Muscle of leg (tissue), 11 donors: ENCODE data around the gene ADK. TPM values are rescaled to one million over a fixed set of nuclear protein-coding genes. Genes with fewer than 3 reads are reported as not detected.
"Not testable (repeated sequence)": the region's sequence is repeated elsewhere in the genome, so short reads cannot be mapped to it uniquely, and the experiment has no call there.

Source experiments
- DNase-seq: peaks from one replicate; pipeline ENCODE4 v3.0.0; 2013
- H3K27ac ChIP-seq: one replicate; pipeline ENCODE4 v1.5.1; 2013; ENCODE audit warnings: mild to moderate bottlenecking, low read length, control low read depth
- H3K27me3 ChIP-seq: one replicate; pipeline ENCODE4 v1.6.1; 2013; ENCODE audit warnings: low read length; ENCODE audit not compliant: control insufficient read depth, insufficient read depth
- H3K36me3 ChIP-seq: one replicate; pipeline ENCODE4 v1.6.1; 2013; ENCODE audit warnings: low read length; ENCODE audit not compliant: control insufficient read depth, insufficient read depth
- H3K4me1 ChIP-seq: one replicate; pipeline ENCODE4 v1.6.1; 2013; ENCODE audit warnings: low read length; ENCODE audit not compliant: control insufficient read depth, insufficient read depth
- H3K4me3 ChIP-seq: one replicate; pipeline ENCODE4 v1.5.1; 2013; ENCODE audit warnings: low read length, control low read depth
- H3K9me3 ChIP-seq: replicated peaks from 2 replicates; pipeline ENCODE4 v1.6.1; 2013; ENCODE audit warnings: low read depth, low read length; ENCODE audit not compliant: control insufficient read depth
- WGBS: methylation state at CpG from one replicate; pipeline ENCODE4 v1.1.5; 2013; ENCODE audit warnings: missing lambda C conversion rate; ENCODE audit not compliant: insufficient coverage; 5-methylcytosine and 5-hydroxymethylcytosine counted together
- polyA plus RNA-seq, 8 donors: library from polyadenylated mRNA; unstranded; fragments of 120-200 nt; gene quantifications; one replicate each; pipeline versions ENCODE4 v1.2.1 to v1.2.3, GENCODE V29; 2013; ENCODE audit warnings: inconsistent platforms in 1 of 8, low replicate concordance in 1 of 8; ENCODE audit not compliant: insufficient read length in 8 of 8, insufficient read depth in 1 of 8
- total RNA-seq: library from RNA; stranded (reverse); fragments of 120-200 nt; gene quantifications from one replicate; pipeline ENCODE4 v1.2.4, GENCODE V29; 2013

The ADK gene
- total and polyA plus RNA-seq, 9 donors = 28.8 to 37.2 (median 34.4) TPM

DNA sequence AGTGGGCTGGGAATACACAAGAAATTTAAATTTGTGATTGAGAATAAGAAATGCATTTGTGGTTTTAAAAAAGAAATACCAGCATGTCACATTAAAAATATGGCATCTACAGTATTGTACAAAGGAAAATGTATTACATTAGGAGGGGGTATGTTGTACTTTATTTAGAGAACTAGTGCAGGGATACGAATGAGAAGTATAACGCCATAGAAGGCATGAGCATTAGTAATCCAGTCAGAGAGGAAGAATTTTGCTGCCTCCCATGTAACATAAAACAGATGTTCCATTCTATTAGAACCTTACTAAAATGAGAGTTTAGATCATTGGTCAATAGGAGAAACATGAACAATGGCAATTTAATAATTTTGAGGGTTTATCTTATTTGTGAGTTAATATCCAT is 182.2 kb downstream of the ADK start:
- no peak for DNase-seq
- WGBS = no CpG with 5 or more reads among the region's 2 CpGs

GRCh38 chr10:74334221-74334620 is 183.2 kb downstream of the ADK start:
- H3K9me3 ChIP-seq = no peaks in the 10 kb centered on the region
- peaks cover 2% of the 10 kb centered on the region for H3K36me3 ChIP-seq
- H3K27ac ChIP-seq = no peak overlapping the region
- no peak for DNase-seq
- H3K4me3 ChIP-seq = no peak overlapping the region
- H3K4me1 ChIP-seq = no peaks in the 10 kb centered on the region
- no peaks in the 10 kb centered on the region for H3K27me3 ChIP-seq

More for the DNA sequence above, 182.2 kb downstream of the ADK start:
- Histone ChIP-seq H3K9me3 (no peaks in the 10 kb centered on the region), H3K36me3 (peaks cover 2% of the 10 kb centered on the region), H3K27me3 (no peaks in the 10 kb centered on the region), H3K27ac (no peak overlapping the region), H3K4me3 (no peak overlapping the region), H3K4me1 (no peaks in the 10 kb centered on the region)

DNA sequence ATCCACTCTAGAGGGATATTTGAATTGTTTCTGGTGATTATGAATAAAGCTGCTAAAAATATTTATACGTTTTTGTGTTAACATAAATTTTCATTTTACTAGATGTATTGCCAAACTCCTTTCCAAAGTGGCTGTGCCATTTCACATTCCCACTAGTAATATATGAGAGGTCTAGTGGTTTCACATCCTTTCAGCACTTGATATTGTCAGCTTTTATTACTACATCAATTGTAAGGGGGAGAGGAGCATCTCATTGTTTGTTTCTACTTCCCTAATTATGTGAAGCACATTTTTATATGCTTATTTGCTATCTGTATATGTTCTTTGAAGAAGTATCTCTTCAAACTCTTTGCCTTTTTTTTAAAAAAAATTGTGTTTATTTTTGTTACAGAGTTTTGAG is 184.5 kb downstream of the ADK start:
- WGBS = no CpG with 5 or more reads among the region's 1 CpG
- Histone ChIP-seq H3K4me3 (no peak overlapping the region), H3K4me1 (no peaks in the 10 kb centered on the region), H3K27ac (no peak overlapping the region), H3K27me3 (no peaks in the 10 kb centered on the region), H3K9me3 (no peaks in the 10 kb centered on the region), H3K36me3 (peaks cover 1% of the 10 kb centered on the region)
- no peak for DNase-seq

- WGBS = 92% methylated on average over 6 of the region's 8 CpGs
- Histone ChIP-seq H3K9me3 (no peaks in the 10 kb centered on the region), H3K27me3 (no peaks in the 10 kb centered on the region), H3K4me3 (no peak overlapping the region), H3K27ac (no peak overlapping the region), H3K4me1 (no peaks in the 10 kb centered on the region), H3K36me3 (no peaks in the 10 kb centered on the region)
- DNase-seq = no peak
These were observed 186.5 kb downstream of the ADK start for GRCh38 chr10:74337330-74338016.

DNA sequence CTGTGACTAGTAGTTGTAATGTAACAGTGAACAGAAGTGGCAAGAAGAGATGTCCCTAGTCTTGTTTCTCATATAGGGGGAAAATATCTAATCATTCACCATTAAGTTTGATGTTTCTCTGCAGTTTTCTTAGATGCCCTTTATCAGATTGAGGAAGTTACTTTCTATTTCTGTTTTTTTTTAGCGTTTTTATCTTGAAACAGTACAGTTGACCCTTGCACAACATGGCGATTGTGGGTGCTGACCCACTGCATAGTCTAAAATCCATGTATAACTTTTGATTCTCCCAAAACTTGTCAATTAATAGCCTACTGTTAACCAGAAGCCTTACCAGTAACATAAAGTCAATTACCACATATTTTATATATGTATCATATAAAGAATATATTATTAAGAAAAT is 192.0 kb downstream of the ADK start:
- 92% methylated on average over 2 of the region's 2 CpGs for WGBS
- DNase-seq = no peak
- H3K36me3 ChIP-seq = no peaks in the 10 kb centered on the region
- no peaks in the 10 kb centered on the region for H3K4me1 ChIP-seq
- no peaks in the 10 kb centered on the region for H3K27me3 ChIP-seq
- no peak overlapping the region for H3K4me3 ChIP-seq
- H3K27ac ChIP-seq = no peak overlapping the region
- H3K9me3 ChIP-seq = peaks cover 4% of the 10 kb centered on the region

GRCh38 chr10:74343804-74344203 is 192.8 kb downstream of the ADK start:
- Histone ChIP-seq H3K4me3 (no peak overlapping the region), H3K9me3 (peaks cover 4% of the 10 kb centered on the region), H3K36me3 (no peaks in the 10 kb centered on the region), H3K4me1 (no peaks in the 10 kb centered on the region), H3K27me3 (no peaks in the 10 kb centered on the region), H3K27ac (no peak overlapping the region)
- DNase-seq = no peak
- 100% methylated on average over 1 of the region's 3 CpGs for WGBS

DNA sequence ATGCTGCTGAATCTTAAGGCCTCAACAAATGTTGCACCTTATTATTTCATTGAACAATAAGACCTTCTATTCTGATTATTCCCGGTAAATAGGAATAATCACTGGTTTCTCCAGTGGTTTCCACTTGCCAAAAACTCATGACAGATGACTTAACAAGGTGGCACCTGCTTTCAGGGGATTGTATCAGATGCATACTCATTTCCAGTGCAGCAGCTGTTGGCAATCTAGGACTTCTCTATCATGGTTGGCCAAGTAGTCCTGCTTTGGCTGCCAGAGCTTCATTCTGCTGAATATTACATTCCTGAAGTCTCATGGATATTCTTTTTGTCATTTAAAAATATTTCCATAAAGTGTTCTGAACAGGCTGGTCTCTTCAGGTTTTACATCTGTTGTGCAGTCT is 193.3 kb downstream of the ADK start:
- H3K4me1 ChIP-seq = no peaks in the 10 kb centered on the region
- 70% methylated on average over 1 of the region's 1 CpG for WGBS

GRCh38 chr10:74347522-74347921 is 196.5 kb downstream of the ADK start:
- no peaks in the 10 kb centered on the region for H3K27me3 ChIP-seq
- 98% methylated on average over 4 of the region's 6 CpGs for WGBS
- H3K4me1 ChIP-seq = no peaks in the 10 kb centered on the region
- no peak overlapping the region for H3K4me3 ChIP-seq
- no peak overlapping the region for H3K27ac ChIP-seq
- no peak for DNase-seq
- H3K36me3 ChIP-seq = no peaks in the 10 kb centered on the region
- peaks cover 4% of the 10 kb centered on the region for H3K9me3 ChIP-seq

More for the DNA sequence above, 193.3 kb downstream of the ADK start:
- Histone ChIP-seq H3K27ac (no peak overlapping the region), H3K36me3 (no peaks in the 10 kb centered on the region), H3K27me3 (no peaks in the 10 kb centered on the region), H3K9me3 (peaks cover 4% of the 10 kb centered on the region), H3K4me3 (no peak overlapping the region)
- peak; percentile 16 for DNase-seq

- H3K27ac ChIP-seq, H3K4me3 ChIP-seq, H3K4me1 ChIP-seq, H3K36me3 ChIP-seq, DNase-seq, H3K9me3 ChIP-seq, H3K27me3 ChIP-seq: not testable (repeated sequence)
- no CpG with 5 or more reads among the region's 3 CpGs for WGBS
These were observed 202.0 kb downstream of the ADK start for GRCh38 chr10:74353021-74353420.

GRCh38 chr10:74361678-74362077 is 210.7 kb downstream of the ADK start:
- H3K4me1 ChIP-seq = no peaks in the 10 kb centered on the region
- H3K4me3 ChIP-seq = no peak overlapping the region
- no peak for DNase-seq
- H3K27me3 ChIP-seq = no peaks in the 10 kb centered on the region
- H3K9me3 ChIP-seq = peaks cover 10% of the 10 kb centered on the region
- peaks cover 8% of the 10 kb centered on the region for H3K36me3 ChIP-seq
- no peak overlapping the region for H3K27ac ChIP-seq

- H3K9me3 ChIP-seq = peaks cover 9% of the 10 kb centered on the region
- H3K4me1 ChIP-seq = no peaks in the 10 kb centered on the region
- no peak for DNase-seq
- H3K36me3 ChIP-seq = peaks cover 8% of the 10 kb centered on the region
- no peaks in the 10 kb centered on the region for H3K27me3 ChIP-seq
- H3K27ac ChIP-seq = no peak overlapping the region
- 100% methylated on average over 1 of the region's 2 CpGs for WGBS
- no peak overlapping the region for H3K4me3 ChIP-seq
These were observed 212.7 kb downstream of the ADK start for GRCh38 chr10:74363727-74364126.
